NCI-H2029 treated with DMSO at 0.1 percent for 48 hours (cell line): ENCODE measurements around the gene STRA6.

Experiments
- DNase-seq: peaks from one replicate; lab custom pipeline; 2025; lab: John Stamatoyannopoulos, UW

The STRA6 gene, protein sequence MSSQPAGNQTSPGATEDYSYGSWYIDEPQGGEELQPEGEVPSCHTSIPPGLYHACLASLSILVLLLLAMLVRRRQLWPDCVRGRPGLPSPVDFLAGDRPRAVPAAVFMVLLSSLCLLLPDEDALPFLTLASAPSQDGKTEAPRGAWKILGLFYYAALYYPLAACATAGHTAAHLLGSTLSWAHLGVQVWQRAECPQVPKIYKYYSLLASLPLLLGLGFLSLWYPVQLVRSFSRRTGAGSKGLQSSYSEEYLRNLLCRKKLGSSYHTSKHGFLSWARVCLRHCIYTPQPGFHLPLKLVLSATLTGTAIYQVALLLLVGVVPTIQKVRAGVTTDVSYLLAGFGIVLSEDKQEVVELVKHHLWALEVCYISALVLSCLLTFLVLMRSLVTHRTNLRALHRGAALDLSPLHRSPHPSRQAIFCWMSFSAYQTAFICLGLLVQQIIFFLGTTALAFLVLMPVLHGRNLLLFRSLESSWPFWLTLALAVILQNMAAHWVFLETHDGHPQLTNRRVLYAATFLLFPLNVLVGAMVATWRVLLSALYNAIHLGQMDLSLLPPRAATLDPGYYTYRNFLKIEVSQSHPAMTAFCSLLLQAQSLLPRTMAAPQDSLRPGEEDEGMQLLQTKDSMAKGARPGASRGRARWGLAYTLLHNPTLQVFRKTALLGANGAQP

DNA sequence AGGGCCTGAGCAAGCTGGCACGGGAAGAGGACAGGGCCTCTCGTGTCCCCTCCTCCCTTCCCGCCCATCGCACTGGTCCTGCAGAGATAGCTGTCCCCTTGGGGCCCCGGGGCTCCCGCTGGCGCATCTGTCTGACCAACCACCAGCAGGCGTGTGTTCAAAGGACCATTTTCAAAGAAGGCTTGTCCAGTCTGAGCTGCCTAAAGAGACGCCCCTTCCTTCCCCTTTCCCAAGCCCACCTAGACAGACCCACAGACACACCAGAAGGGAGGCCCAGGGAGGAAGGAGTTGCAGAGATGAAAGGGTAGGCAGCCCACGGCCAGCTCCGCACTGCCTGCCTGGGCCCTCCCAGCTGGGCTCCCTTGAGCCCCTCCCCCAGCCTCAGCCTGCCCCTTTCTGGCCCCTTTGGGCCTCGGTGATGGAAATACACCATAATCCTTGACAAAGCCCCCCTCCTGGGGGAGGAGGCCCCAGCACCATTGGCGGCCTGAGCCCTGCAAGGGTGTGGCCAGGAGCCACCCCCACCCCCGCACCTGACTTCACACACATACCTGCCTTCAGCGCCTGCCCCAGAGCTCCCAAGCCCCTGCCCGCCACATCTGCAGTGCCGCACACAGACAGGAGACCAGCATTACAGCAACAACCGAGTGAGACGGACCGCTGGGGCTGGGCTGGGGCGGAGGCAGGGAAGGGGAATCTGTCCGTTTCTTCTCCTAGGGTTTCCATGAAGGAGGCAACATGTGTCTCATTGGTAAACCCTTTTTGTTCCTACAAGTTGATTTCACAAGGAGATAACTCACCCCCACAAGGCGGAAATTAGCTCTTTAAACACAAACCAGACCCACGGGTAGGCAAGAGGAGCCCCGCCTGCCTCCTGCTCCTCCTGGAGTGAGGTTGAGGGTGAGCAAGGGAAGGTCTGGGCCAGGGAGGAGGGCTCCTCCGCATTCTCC is at the start of gene STRA6:
Gene STRA6, minus strand, starts transcription at position 336 of the 950 bp plus-strand sequence. CDS start 520 bp downstream, outside the sequence.
- DNase-seq = no peak

DNA sequence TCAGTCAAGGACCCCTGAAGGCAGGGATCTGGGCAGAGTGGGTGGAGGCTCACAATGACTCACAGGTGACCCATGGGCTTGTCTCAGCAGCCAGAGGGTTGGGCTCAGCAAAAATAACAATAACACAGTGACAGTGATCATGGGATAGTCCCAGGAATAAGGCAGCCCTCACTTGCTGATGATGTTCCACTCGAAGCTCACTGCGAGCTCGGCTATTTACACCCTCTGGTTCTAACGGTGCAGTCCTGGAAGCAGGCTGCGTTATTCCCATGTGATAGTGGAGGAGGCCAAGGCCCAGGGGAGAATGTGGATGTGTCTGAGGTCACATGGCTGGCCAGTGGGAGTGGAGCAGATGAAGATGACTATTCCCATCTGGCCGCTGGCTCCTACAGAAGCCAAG is 49.7 kb upstream of the STRA6 start:
- no peak for DNase-seq

DNA sequence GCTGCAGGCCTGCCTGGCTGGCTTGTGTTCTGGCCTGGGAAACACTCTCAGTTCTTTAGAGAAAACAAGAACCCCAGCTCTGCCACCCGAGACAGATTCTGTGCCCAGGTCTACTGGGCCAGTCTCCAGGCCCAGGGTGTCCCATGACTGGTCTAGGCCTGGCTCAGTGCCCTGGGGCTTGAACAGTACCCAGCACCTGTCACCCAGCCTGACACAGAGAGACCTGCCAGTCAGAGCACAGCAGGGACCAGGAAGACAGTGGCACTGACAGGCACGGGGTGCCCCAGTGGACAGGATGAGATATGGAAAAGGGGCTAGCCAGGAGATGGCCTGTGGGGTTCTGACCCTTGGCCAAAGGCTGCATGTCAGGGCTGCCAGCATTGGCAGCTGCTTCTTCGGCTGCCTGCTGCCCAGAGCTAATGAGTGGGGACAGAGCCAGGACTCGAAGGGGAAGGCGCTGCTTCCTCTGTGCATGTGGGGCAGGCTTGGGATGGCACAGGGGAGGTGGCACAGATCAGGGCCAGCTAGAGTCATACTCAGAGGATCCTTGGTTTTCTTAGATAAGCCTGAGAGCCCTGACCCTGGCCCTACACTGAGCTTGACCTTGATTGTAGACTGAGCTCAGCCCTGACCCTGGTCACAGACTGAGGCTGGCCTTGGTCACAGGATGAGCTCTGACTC is 48.7 kb upstream of the STRA6 start:
- no peak for DNase-seq

DNA sequence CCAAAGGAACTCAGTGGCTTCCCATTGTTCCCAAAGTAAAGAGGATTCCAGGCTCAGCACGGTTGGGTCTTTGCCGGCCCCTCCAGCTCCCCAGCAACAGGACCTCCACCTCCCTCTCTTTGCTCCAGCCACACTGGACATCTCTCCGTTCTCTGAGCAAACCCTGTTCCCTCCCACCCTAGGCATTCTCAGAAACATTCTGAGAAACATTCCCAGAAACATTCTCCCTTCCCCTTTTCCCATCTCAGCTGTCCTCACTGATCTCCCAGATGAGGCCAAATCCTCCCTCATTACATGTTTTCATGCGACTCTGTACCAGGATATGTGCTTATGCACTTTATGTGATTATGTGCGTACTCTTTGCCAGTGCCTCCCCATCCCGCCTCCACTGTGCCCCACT is 47.7 kb upstream of the STRA6 start:
- DNase-seq = no peak

DNA sequence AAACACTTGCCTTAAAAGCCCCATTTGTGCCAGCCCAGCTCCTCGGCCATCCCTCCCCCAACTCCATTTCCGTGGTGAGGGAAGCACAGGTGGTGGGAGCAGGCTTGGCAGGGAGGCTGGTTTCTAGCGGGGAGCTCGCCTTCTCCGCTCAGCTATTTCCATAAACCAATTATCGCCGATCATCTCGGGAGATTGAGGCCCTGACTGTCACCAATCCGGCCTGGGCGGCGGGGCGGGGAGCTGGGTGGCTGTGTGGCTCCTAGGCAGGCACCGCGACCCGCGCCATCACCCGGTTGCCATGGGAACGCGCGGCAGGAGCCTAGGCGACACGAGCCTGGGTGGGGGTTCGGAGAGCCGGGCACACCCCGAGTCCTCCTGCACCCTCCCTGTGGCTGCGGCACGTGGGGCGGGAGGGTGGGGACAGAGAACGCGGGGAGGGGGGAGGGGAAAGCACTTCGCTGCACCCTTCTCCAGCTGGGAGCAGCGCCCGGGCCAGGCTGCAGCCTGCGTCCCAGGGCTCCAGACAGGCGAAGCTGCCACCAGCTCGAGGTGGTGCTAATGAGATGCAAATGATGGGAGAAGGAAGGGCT is 42.9 kb upstream of the STRA6 start:
- DNase-seq = peak; percentile 33

DNA sequence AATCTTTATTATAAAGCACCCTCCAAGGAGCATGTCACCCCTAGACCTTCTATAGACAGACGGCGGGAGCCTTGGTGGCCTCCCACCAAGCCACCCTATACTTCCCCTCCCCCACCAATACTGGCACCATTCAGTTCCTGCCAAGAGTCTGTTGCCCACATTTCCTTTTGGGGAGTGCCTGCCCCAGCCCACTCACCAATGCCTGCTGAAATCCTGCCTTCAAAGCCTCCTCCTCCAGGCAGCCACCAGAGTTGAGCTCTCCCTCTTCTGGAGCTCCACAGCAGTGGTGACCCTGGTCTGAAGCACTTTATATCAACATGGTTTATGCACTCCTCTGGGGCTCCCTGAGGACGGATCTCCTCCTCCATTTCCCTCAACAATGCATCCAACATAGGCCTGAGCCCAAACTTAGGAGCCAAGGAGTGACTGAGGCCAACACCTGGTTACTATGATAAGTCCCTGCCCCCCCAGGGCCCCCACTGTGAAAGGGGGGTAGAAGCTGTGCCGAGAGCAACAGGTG is 42.3 kb upstream of the STRA6 start:
- no peak for DNase-seq

DNA sequence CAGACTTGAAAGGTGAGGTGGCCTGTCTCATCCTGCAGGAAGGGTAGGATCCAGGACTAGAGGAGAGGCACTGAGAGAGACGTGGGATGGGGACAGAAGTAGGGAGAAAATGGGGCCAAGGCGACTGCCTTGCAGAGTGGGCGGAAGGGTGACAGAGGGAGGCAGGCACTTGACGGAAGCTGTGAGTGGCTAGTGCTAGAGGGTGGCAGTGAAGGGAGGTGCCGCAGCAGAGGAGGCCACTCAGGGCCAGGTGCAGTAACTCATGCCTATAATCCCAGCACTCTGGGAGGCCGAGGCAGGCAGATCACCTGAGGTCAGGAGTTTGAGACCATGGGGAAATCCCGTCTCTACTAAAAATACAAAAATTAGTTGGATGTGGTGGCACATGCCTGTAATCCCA is 40.8 kb upstream of the STRA6 start:
- DNase-seq = peak; percentile 6

DNA sequence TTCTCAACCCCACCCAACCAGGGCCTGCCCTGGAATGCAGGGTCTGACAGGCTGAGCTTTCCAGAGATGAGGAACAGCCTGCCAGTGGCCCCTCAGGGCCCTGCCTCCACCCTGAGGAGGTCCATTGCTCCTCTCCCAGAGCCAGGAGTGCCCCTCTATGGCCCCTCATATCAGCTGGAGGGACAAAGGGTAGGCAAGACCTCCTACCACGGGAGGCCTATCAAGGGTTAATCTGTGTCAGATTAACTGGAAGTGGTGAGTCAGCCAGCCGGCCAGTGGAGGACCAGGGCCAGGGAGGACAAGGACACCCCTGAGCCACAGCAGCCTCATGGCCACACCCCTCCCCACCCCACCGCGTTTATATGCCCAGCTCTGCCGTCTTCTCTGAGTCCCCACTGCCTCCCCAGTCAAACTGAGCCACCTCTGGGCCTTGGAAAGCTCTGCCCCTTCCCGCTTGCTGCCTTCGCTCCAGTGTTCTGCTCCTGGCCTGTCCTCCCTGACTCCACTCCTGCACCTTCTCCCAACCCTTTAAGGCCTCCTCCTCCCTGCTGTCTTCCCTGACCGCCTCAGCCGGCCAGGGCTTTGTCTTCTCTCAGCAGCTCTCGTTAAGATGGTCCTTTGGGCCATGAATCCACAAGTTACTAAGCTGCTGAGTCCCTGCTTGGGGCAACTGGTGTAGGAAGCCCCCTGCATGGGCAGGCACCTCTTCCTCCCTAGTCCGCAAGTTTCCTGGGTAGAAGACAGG is 40.0 kb upstream of the STRA6 start:
- no peak for DNase-seq

DNA sequence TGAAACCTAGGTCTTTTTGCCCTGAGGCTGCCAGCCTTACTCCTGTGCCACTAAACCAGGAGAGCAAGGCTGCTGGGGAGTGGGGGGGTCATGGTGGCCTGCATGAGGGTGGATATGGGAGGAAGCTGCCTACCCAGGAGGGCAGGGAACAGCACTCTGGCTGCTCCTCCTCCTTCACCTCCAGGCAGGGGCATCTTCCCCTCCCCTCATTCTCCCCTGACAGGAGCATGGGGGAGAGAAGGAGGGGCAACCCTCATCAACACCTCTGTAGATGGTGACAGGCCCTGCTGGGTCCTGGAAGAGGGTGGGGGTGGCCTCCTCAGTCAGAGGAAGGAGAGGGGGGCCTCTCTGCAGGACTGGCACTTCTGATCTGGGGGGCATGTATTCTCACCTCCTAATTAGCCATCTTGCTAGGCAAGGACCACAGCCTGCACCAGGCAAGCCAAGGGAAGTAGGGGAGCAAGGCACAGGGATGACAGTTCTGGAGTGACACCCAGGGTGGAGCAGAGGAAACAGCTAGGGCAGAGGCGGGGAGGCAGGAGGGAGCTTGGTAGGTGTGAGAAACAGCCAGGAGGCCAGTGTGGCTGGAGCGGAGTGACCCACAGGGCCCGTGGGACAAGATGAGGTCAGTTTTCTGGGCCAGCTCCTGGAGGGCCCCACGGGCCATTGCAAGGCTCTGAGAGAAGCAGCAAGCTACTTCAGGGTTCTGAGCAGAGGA is 38.5 kb upstream of the STRA6 start:
- DNase-seq = no peak

DNA sequence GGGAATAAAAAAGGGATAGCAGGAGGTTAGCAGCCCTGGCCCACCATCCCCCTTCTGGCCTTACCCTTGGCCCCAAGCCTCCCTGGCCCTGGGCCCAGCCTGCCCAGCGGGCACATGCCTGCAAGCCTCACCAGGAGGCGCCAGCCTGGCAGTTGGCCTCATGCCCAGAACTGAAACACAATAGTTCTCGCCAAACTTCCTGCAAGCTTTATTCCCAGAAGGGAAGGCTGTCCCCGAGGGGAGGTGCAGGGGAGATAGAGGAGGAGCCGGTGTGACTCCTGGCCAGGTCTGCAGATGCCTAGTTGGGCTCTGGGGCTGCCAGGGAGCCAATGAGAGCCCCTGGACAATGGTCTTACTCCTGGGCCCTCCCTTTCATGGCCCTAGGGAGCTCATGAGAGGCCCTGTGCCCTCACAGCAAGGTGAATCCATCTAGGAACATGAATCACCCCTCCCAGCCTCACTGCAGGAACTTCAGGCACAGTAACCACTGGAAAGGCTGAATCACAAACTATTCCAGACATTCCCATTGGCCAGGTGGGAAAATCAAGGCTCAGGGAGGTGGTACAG is 37.5 kb upstream of the STRA6 start:
- peak; percentile 78 for DNase-seq

DNA sequence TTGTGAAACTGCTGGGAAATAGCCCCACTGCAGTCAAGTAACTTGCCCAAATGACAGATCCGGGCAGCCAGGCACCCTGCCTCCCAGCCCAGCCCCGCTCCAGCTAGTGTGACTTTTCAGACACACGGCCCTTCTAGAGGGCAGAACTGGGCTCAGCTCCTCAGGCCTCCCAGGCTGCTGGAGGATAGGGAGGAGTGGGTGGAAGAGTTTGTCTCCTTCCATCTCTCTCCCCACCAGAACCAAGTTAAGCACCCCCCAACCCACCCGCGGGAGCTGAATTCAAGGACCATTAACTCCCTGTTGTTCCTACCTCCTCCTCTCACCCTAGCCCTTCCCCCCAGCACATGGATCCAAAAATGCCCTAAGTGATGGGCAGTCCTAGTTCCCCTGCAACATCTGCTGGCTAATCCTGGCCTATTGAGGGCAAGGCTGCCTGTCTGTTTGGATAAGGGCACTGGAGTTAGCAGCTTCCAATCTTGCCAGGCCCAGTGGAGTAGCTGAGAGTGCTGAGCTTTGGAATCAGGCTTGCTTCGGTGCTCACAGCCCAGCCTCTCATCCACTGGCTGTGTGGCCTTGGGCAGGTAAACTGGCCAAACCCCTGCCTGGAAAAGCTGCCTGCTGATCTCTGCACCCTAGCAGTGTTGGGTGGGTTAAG is 36.6 kb upstream of the STRA6 start:
- DNase-seq = peak; percentile 63

DNA sequence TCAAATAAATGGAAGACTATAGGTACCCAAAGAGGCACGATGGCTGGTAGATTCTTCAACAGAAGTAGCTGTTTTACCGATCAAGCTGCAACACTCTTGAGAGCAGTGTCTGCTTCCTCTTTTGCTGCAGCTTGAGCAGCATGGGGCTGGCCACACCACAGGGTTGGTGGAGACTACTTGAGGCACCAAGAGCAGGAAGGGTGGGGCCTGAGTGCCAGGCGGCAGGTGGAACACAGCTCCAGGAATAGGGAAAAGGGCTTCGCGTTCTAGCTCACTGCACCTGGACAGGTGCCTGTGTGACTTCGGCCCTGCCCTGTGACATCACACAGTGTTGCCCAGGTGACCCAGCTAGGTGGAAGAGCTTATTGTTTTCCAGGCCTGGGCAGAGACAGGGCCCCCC is 33.4 kb upstream of the STRA6 start, which contains the start of gene CCDC33:
Gene CCDC33, plus strand, starts transcription at position 365 of the 400 bp plus-strand sequence. CDS start 394 bp downstream, outside the sequence.
- DNase-seq = peak; percentile 79

DNA sequence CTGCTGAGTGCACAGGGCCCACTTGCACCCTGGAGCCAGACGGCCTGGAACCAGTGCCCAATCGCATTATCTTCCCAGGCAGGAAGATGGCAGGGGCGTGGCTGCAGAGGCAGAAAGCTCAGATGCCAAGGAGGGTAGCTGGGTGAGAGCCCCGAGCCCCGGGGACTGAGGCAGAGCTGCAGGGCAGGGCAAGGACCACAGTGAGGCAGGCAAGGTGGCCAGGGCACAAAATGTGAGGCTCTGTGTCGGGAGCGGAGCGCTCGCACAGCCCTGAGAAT is 31.9 kb upstream of the STRA6 start:
- DNase-seq = no peak

DNA sequence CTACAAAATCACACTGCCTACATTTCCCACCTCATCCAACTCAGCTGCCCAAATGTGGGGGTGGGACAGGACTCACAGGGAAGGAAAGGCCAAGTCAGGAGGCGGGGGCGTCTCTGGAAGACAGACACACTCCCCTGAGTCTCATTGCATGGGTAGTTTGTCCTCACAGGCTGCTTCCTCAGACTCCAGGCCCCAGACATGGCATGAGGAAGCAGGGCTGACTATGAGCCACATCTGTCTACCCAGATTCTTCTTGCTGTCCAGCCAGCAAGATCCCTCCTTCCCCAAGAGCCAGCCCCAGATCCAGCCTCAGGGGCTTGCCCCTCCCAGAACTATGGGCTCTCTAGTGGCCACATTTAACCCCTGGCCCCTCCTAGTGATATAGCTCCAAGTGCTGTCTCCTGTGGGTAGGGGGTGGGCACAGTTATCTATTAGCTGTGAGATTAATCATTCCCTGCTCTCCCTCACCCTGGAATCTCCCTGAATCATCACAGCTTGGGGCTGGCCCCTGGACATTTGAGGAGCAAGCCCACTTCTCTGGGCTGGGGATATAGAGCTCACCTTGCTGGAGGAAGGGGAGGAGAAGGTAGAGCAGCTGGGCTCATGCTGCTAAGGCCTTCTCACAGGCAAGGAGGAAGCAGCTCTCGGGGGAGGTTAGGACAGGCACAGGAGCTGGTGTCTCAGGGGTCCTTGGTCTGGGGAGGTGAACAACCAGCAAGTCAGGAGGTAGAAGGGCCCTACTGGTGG is 31.4 kb upstream of the STRA6 start:
- DNase-seq = no peak

DNA sequence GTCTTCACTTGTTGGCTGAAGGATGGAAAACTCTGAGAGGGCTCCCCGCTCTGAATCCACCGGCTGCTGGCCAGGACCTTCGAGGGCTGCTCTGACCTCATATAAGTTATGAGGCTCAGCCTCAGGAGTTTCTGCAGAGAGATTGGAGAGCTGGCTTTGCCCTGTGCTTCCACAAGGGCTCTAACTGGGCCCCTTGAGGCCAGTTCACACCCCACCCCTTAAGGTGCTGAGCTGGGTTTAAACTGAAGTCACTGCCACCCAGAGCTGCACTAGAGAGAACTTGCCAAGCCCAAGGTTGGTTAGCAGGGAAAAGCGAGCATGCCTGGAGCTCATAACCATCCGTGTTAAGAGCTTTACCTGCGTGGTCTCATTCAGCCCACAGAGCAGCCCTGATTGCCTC is 30.8 kb upstream of the STRA6 start:
- no peak for DNase-seq

DNA sequence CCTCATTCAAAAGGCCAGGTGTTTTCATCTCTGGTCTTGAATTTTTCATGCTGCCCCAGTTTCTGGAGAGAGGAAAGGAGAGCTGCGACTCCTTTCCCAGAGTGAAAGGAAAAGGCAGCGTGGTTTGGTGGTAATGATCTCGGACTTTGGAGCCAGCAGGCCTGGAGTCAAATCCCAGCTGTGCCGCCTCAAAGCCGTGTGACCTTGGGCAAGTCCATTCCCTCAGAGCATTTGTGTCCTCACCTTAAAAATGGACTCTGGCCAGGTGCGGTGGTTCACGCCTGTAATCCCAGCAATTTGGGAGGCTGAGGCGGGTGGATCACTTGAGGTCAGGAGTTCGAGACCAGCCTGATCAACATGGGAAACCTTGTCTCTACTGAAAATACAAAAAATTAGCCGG is 28.9 kb upstream of the STRA6 start:
- no peak for DNase-seq

DNA sequence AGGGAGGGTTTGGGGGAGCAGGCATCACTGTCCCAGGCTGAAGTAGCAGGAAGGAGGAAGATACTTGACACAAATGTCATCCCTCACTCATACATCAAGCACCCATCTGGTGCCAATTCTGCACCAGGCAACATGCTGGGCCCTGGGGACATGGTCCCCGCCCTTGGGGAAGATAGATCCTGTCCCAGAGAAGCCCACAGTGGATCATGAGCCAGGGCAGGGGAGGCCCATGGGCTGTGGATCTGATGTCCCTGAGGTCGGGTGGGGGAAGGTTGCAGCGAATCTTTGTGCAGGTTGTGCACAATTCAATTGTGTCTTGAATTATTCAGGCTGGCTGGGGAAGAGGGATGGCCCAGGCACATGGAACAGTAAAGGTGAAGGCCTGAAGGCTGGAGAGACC is 27.1 kb upstream of the STRA6 start:
- DNase-seq = no peak

DNA sequence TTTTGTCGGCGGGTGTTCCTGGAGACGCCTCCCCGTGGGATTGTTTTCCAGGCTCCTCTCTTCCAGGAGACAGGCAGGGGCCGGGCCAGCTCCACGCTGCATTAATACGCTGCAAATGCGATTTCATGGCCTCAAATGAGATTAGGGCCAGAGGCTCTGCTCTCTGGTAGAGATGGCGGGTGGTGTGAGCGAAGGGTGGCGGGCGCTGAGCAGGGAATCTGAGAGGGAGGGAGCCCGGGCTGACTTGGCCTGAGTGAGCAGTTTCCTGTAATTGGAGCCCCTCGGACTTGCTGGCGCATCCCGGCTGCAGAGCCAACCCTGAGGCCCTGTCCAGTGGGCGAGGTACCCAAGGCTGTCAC is 26.1 kb upstream of the STRA6 start:
- DNase-seq = peak; percentile 32
